Osteocyte (in vitro differentiated cells): ENCODE results near the gene WDR27. TPM values are rescaled to one million over a fixed set of nuclear protein-coding genes. Genes with fewer than 3 reads are reported as not detected.

Experiments
- DNase-seq: peaks from one replicate; pipeline ENCODE4 v3.0.0; 2021; ENCODE audit warnings: mixed read lengths; ENCODE audit not compliant: unreplicated experiment; ENCODE audit errors: extremely low spot score
- H3K27ac Mint-ChIP-seq: one replicate; pipeline ENCODE4 v1.8.0; 2021; ENCODE audit warnings: mild to moderate bottlenecking, mixed read lengths; ENCODE audit not compliant: unreplicated experiment
- H3K27me3 Mint-ChIP-seq: one replicate; pipeline ENCODE4 v1.8.0; 2021; ENCODE audit warnings: mixed read lengths; ENCODE audit not compliant: unreplicated experiment
- H3K36me3 Mint-ChIP-seq: one replicate; pipeline ENCODE4 v1.8.0; 2021; ENCODE audit warnings: mixed read lengths; ENCODE audit not compliant: unreplicated experiment
- H3K4me1 Mint-ChIP-seq: one replicate; pipeline ENCODE4 v1.8.0; 2021; ENCODE audit warnings: mixed read lengths; ENCODE audit not compliant: unreplicated experiment
- H3K4me3 Mint-ChIP-seq: one replicate; pipeline ENCODE4 v1.8.0; 2021; ENCODE audit warnings: mild to moderate bottlenecking, moderate library complexity, mixed read lengths; ENCODE audit not compliant: unreplicated experiment
- H3K9me3 Mint-ChIP-seq: one replicate; pipeline ENCODE4 v1.8.0; 2021; ENCODE audit warnings: mixed read lengths; ENCODE audit not compliant: unreplicated experiment
- CTCF ChIP-seq: fragments of 200-600 bp; sonication (generic); IDR thresholded peaks from 2 replicates; pipeline ENCODE4 v1.5.0; 2021; ENCODE audit warnings: antibody characterized with exemption, mild to moderate bottlenecking, moderate library complexity
- total RNA-seq: library from RNA; stranded (reverse); gene quantifications from 2 replicates; pipeline ENCODE4 v1.2.1, GENCODE V29; 2021

Gene WDR27
- total RNA-seq, 1 donor from 2014 or later: 37.4 TPM

DNA sequence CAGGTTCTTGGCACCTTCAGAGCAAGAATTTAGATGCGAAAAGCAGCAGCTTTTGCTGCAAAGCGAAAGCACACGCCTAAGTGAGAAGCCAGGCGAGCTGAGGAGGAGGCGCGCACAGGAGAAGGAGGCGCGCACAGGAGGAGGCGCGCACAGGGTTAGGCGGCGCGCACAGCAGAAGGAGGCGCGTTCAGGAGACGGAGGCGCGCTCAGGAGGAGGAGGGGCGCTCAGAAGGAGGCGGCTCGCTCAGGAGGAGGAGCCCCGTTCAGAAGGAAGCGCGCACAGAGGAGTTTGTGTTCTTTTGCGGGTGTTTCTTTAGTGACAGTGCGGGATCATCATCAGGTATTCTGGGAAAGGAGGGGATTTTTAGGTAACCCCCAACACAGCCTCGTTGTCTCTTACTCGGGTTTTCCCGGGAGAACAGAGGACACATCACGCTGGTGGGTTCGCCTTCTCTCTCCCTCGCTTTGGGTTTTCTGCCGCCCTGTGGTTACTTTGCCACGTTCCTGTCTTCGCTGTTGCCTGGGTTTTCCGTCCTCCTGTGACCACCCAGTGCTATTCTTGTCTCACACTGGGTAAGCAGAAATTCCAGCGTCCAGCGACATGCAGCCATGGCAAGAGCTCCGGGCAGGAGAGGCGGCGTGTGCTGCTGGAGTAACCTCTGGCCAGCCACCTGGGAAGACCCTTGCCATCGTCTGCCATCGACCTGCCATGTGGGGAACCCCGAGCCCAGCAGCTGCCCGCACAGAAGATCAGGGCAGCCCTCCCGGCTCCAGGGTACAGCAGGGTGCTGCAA, 47.0 kb downstream of the WDR27 start:
- TF ChIP-seq CTCF: peak; percentile 52
- Mint-ChIP-seq H3K4me3 (peak overlapping the region; percentile 79), H3K9me3 (no peaks in the 10 kb centered on the region), H3K4me1 (peaks cover 7% of the 10 kb centered on the region), H3K36me3 (peaks cover 11% of the 10 kb centered on the region), H3K27me3 (no peaks in the 10 kb centered on the region), H3K27ac (peak overlapping the region; percentile 79)
- peak; percentile 85 for DNase-seq

- Mint-ChIP-seq H3K9me3 (no peaks in the 10 kb centered on the region), H3K36me3 (peaks cover 5% of the 10 kb centered on the region), H3K4me3 (no peak overlapping the region), H3K27me3 (no peaks in the 10 kb centered on the region), H3K4me1 (peaks cover 7% of the 10 kb centered on the region), H3K27ac (no peak overlapping the region)
- DNase-seq: peak; percentile 67
- TF ChIP-seq CTCF: no peak
Measured at GRCh38 chr6:169653691-169654090, 48.1 kb downstream of the WDR27 start.

GRCh38 chr6:169652896-169653295, 48.9 kb downstream of the WDR27 start:
- peaks cover 5% of the 10 kb centered on the region for H3K36me3 Mint-ChIP-seq
- DNase-seq: peak; percentile 44
- H3K27me3 Mint-ChIP-seq: no peaks in the 10 kb centered on the region
- H3K9me3 Mint-ChIP-seq: no peaks in the 10 kb centered on the region
- H3K4me1 Mint-ChIP-seq: peaks cover 7% of the 10 kb centered on the region
- no peak for TF ChIP-seq CTCF
- H3K27ac Mint-ChIP-seq: no peak overlapping the region
- no peak overlapping the region for H3K4me3 Mint-ChIP-seq

GRCh38 chr6:169651498-169651897, 50.3 kb downstream of the WDR27 start:
- Mint-ChIP-seq H3K27ac (no peak overlapping the region), H3K9me3 (no peaks in the 10 kb centered on the region), H3K36me3 (no peaks in the 10 kb centered on the region), H3K27me3 (no peaks in the 10 kb centered on the region), H3K4me3 (no peak overlapping the region), H3K4me1 (peaks cover 7% of the 10 kb centered on the region)
- TF ChIP-seq CTCF: no peak
- DNase-seq: no peak

DNA sequence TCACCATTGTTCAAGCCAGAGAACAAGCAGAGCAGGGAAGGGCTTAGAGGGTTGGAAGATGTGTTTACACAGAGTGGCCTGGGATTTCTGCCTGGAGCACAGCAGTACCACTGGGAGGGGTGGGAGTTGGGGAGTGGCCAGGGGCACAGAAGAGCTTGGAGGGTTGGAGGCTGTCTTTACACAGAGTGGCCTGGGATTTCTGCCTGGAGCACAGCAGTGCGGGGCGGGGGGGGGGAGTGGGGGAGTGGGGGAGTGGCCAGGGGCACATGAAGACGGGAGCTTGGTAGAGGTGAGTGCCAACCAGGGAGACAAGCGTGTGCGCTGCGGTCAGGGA, 50.9 kb downstream of the WDR27 start:
- Mint-ChIP-seq H3K27me3 (no peaks in the 10 kb centered on the region), H3K4me3 (no peak overlapping the region), H3K36me3 (no peaks in the 10 kb centered on the region), H3K27ac (no peak overlapping the region), H3K9me3 (no peaks in the 10 kb centered on the region), H3K4me1 (peaks cover 7% of the 10 kb centered on the region)
- no peak for TF ChIP-seq CTCF
- DNase-seq: peak; percentile 51
